HG03045 (cell line): ENCODE measurements around the gene OR6Y1.

Experiments used
- ATAC-seq: cut with Tn5 transposase; IDR thresholded peaks from one replicate; pipeline ENCODE4 v1.9.1; 2021; ENCODE audit warnings: mild to moderate bottlenecking, moderate library complexity; ENCODE audit not compliant: unreplicated experiment

The OR6Y1 gene

GRCh38 chr1:158507511-158507910 lies 46.7 kb downstream of the OR6Y1 start:
- ATAC-seq: no peak

GRCh38 chr1:158506369-158506987 lies 47.7 kb downstream of the OR6Y1 start:
- ATAC-seq: no peak

- no peak for ATAC-seq
These were observed 57.8 kb downstream of the OR6Y1 start for GRCh38 chr1:158496374-158496773.

- no peak for ATAC-seq
These were observed 59.4 kb downstream of the OR6Y1 start for GRCh38 chr1:158494796-158495195.
